H1 (cell line): ENCODE results near the gene TRIM14. TPM values are rescaled to one million over a fixed set of nuclear protein-coding genes. Genes with fewer than 3 reads are reported as not detected.

Experiments
- CTCF ChIA-PET: fragments of 300-600 bp; sonication (Branson Sonifier 250); formaldehyde crosslinking; loops from one replicate; lab custom pipeline; 2021; ENCODE audit not compliant: partially characterized antibody; lab: Charles Lee
- POLR2A ChIA-PET: fragments of 300-600 bp; sonication (Branson Sonifier 250); formaldehyde crosslinking; loops from one replicate; lab custom pipeline; 2021; ENCODE audit warnings: inconsistent platforms; ENCODE audit not compliant: partially characterized antibody; lab: Charles Lee
- DNase-seq, 2 experiments: peaks; one replicate each; pipeline versions ENCODE4 v3.0.0 to v3.0.0-alpha.2; 2010 to 2022; ENCODE audit warnings: low spot score in 2 of 2, low read depth in 1 of 2, mixed read lengths in 1 of 2
- FAIRE-seq: peaks from 2 replicates; lab custom pipeline; 2011; peaks lifted over from hg19 to GRCh38; lab: Jason Lieb, UNC
- H2AFZ ChIP-seq: 2 replicates; pipeline ENCODE4 v1.8.1; 2012; ENCODE audit warnings: low read length, inconsistent platforms
- H2AK5ac ChIP-seq: 2 replicates; pipeline ENCODE4 v1.6.1; 2013; ENCODE audit warnings: low read depth, low read length
- H2BK120ac ChIP-seq: replicated peaks from 2 replicates; pipeline ENCODE3; 2013; ENCODE audit warnings: low read depth, low read length, inconsistent platforms
- H2BK12ac ChIP-seq: 2 replicates; pipeline ENCODE4 v1.6.1; 2013; ENCODE audit warnings: low read depth, low read length
- H2BK15ac ChIP-seq: 2 replicates; pipeline ENCODE4 v1.6.1; 2013; ENCODE audit warnings: low read length
- H2BK20ac ChIP-seq: 2 replicates; pipeline ENCODE4 v1.6.1; 2013; ENCODE audit warnings: low read length
- H2BK5ac ChIP-seq: 2 replicates; pipeline ENCODE4 v1.6.1; 2013; ENCODE audit warnings: low read depth, low read length
- H3K14ac ChIP-seq: 2 replicates; pipeline ENCODE4 v1.6.1; 2013; ENCODE audit warnings: inconsistent platforms; ENCODE audit not compliant: insufficient read length
- H3K18ac ChIP-seq: 2 replicates; pipeline ENCODE4 v1.6.1; 2013; ENCODE audit warnings: low read length; ENCODE audit errors: extremely low read depth
- H3K23ac ChIP-seq: 2 replicates; pipeline ENCODE4 v1.6.1; 2013; ENCODE audit warnings: inconsistent platforms; ENCODE audit not compliant: insufficient read length
- H3K23me2 ChIP-seq: 2 replicates; pipeline ENCODE4 v1.6.1; 2013; ENCODE audit warnings: low read depth, low read length
- H3K27ac ChIP-seq: 2 replicates; pipeline ENCODE4 v1.6.1; 2011; ENCODE audit warnings: low read depth, low read length, inconsistent platforms
- H3K27me3 ChIP-seq, 4 experiments: replicated peaks in 1 of 4; 1 replicate in 1 of 4; 2 replicates in 3 of 4; pipeline versions ENCODE4 v1.6.1 to v1.8.1; 2011 to 2013; ENCODE audit warnings: low read length in 3 of 4, mild to moderate bottlenecking in 3 of 4, inconsistent platforms in 2 of 4, mixed read lengths in 2 of 4, moderate library complexity in 1 of 4; ENCODE audit not compliant: control insufficient read depth in 3 of 4, insufficient read depth in 3 of 4; ENCODE audit errors: extremely low read depth in 1 of 4
- H3K36me3 ChIP-seq, 4 experiments: 2 replicates each; pipeline versions ENCODE4 v1.6.1 to v1.8.1; 2011 to 2013; ENCODE audit warnings: mild to moderate bottlenecking in 4 of 4, low read length in 3 of 4, moderate library complexity in 2 of 4, control low read depth in 1 of 4, inconsistent platforms in 1 of 4; ENCODE audit not compliant: insufficient read depth in 4 of 4, control insufficient read depth in 2 of 4
- H3K4ac ChIP-seq: replicated peaks from 2 replicates; pipeline ENCODE3; 2013; ENCODE audit warnings: low read length, low read depth, mixed read lengths, inconsistent platforms; ENCODE audit not compliant: insufficient read length
- H3K4me1 ChIP-seq, 4 experiments: replicated peaks in 1 of 4; 1 replicate in 1 of 4; 2 replicates in 3 of 4; pipeline versions ENCODE4 v1.6.1 to v1.8.1; 2011 to 2013; ENCODE audit warnings: low read length in 3 of 4, inconsistent platforms in 2 of 4, mixed read lengths in 1 of 4; ENCODE audit not compliant: insufficient read depth in 4 of 4, control insufficient read depth in 3 of 4
- H3K4me2 ChIP-seq, 2 experiments: 2 replicates each; pipeline versions ENCODE4 v1.6.1 to v1.8.1; 2011 to 2013; ENCODE audit warnings: low read depth in 2 of 2, low read length in 2 of 2, control low read depth in 1 of 2, inconsistent platforms in 1 of 2, mild to moderate bottlenecking in 1 of 2; ENCODE audit not compliant: insufficient read depth in 1 of 2
- H3K4me3 ChIP-seq, 4 experiments: fragments of 200-600, 300-600 bp in 1 of 4; sonication (generic), shearing (Covaris generic), sonication (Bioruptor Twin) in 1 of 4; 2 replicates each; pipeline versions ENCODE4 v1.5.1 to v1.8.1; 2011 to 2016; ENCODE audit warnings: low read length in 4 of 4, low read depth in 3 of 4, control low read depth in 2 of 4, inconsistent platforms in 2 of 4, mild to moderate bottlenecking in 2 of 4, mixed read lengths in 1 of 4, moderate library complexity in 1 of 4; ENCODE audit not compliant: insufficient read depth in 2 of 4; ENCODE audit errors: extremely low read depth in 1 of 4
- H3K56ac ChIP-seq: replicated peaks from 2 replicates; pipeline ENCODE3; 2013; ENCODE audit warnings: low read depth, mild to moderate bottlenecking, mixed read lengths, low read length, inconsistent platforms; ENCODE audit not compliant: insufficient read length
- H3K79me1 ChIP-seq: 2 replicates; pipeline ENCODE4 v1.6.1; 2013; ENCODE audit warnings: low read depth, low read length, control low read depth
- H3K79me2 ChIP-seq, 2 experiments: 2 replicates each; pipeline versions ENCODE4 v1.6.1 to v1.8.1; 2012 to 2013; ENCODE audit warnings: low read length in 2 of 2, mild to moderate bottlenecking in 2 of 2, inconsistent platforms in 1 of 2; ENCODE audit not compliant: insufficient read depth in 2 of 2, control insufficient read depth in 1 of 2
- H3K9ac ChIP-seq, 4 experiments: replicated peaks in 1 of 4; 1 replicate in 1 of 4; 2 replicates in 3 of 4; pipeline versions ENCODE4 v1.6.1 to v1.8.1; 2011 to 2013; ENCODE audit warnings: low read depth in 3 of 4, low read length in 3 of 4, control low read depth in 2 of 4, mild to moderate bottlenecking in 2 of 4, moderate library complexity in 2 of 4, inconsistent platforms in 1 of 4; ENCODE audit errors: extremely low read depth in 1 of 4
- H3K9me3 ChIP-seq, 2 experiments: 2 replicates each; pipeline versions ENCODE4 v1.6.1 to v1.8.1; 2012 to 2013; ENCODE audit warnings: mild to moderate bottlenecking in 2 of 2, moderate library complexity in 2 of 2, control low read depth in 1 of 2, inconsistent platforms in 1 of 2, low read depth in 1 of 2, low read length in 1 of 2, mixed read lengths in 1 of 2; ENCODE audit not compliant: insufficient read depth in 2 of 2
- H4K20me1 ChIP-seq, 2 experiments: replicated peaks in 1 of 2; 2 replicates each; pipeline versions ENCODE3 to v1.8.1; 2011 to 2013; ENCODE audit warnings: inconsistent platforms in 2 of 2, low read length in 2 of 2, mild to moderate bottlenecking in 1 of 2; ENCODE audit not compliant: insufficient read depth in 2 of 2, control insufficient read depth in 1 of 2
- H4K5ac ChIP-seq: 2 replicates; pipeline ENCODE4 v1.6.1; 2013; ENCODE audit warnings: low read length, low read depth, mixed read lengths, inconsistent platforms; ENCODE audit not compliant: insufficient read length
- H4K8ac ChIP-seq: 2 replicates; pipeline ENCODE4 v1.8.0; 2013; ENCODE audit warnings: mild to moderate bottlenecking, moderate library complexity, low read length, inconsistent platforms; ENCODE audit not compliant: insufficient read depth; ENCODE audit errors: extremely low read depth
- H4K91ac ChIP-seq: replicated peaks from 2 replicates; pipeline ENCODE3; 2013; ENCODE audit warnings: low read length, mixed read lengths, inconsistent platforms; ENCODE audit not compliant: insufficient read length
- ASH2L ChIP-seq: fragments of 200-600, 300-600 bp; sonication (generic); IDR thresholded peaks from one replicate; pipeline ENCODE4 v1.7.1; 2017; ENCODE audit warnings: low read length
- ATF2 ChIP-seq: IDR thresholded peaks from 2 replicates; pipeline ENCODE4 v1.6.1; 2012; ENCODE audit warnings: low read length, inconsistent platforms
- BACH1 ChIP-seq: IDR thresholded peaks from 2 replicates; pipeline ENCODE4 v1.6.1; 2012; ENCODE audit warnings: low read length, improper control_type of control experiment
- BCL11A ChIP-seq, 2 experiments: IDR thresholded peaks; one replicate each; pipeline ENCODE4 v1.6.1; 2011; ENCODE audit warnings: low read depth in 2 of 2, low read length in 2 of 2, mild to moderate bottlenecking in 2 of 2
- CHD2 ChIP-seq: IDR thresholded peaks from 2 replicates; pipeline ENCODE4 v1.6.1; 2012; ENCODE audit warnings: low read length, improper control_type of control experiment
- EGR1 ChIP-seq: IDR thresholded peaks from 2 replicates; pipeline ENCODE4 v1.6.1; 2011; ENCODE audit warnings: low read depth, low read length, borderline replicate concordance
- GABPA ChIP-seq: IDR thresholded peaks from 2 replicates; pipeline ENCODE4 v1.6.1; 2011; ENCODE audit warnings: mild to moderate bottlenecking, low read length, moderate library complexity, borderline replicate concordance; ENCODE audit not compliant: insufficient read depth
- HDAC2 ChIP-seq, 2 experiments: fragments of 300-600 bp in 1 of 2; sonication (generic) in 1 of 2; IDR thresholded peaks; 2 replicates each; pipeline ENCODE4 v1.6.1; 2011 to 2012; ENCODE audit warnings: low read depth in 2 of 2, low read length in 2 of 2, mild to moderate bottlenecking in 2 of 2, moderate library complexity in 2 of 2, borderline replicate concordance in 1 of 2, inconsistent platforms in 1 of 2
- KDM1A ChIP-seq: fragments of 200-600, 300-600 bp; sonication (generic); IDR thresholded peaks from 2 replicates; pipeline ENCODE4 v1.7.1; 2016; ENCODE audit warnings: mild to moderate bottlenecking, low read length, borderline replicate concordance
- POLR2AphosphoS5 ChIP-seq: IDR thresholded peaks from 2 replicates; pipeline ENCODE4 v1.6.1; 2011; ENCODE audit warnings: low read depth, low read length
- SP2 ChIP-seq: IDR thresholded peaks from 2 replicates; pipeline ENCODE4 v1.6.1; 2012; ENCODE audit warnings: mild to moderate bottlenecking, low read length, inconsistent platforms
- TAF7 ChIP-seq: optimal IDR thresholded peaks from 2 replicates; pipeline ENCODE3; 2011; ENCODE audit warnings: low read depth, mild to moderate bottlenecking, inconsistent platforms, low read length, moderate library complexity, borderline replicate concordance
- WGBS, 2 experiments: shearing (Covaris generic) in 1 of 2; methylation state at CpG; one replicate each; pipeline versions ENCODE4 v1.1.6 to v1.1.7; 2013 to 2015; ENCODE audit warnings: low lambda C conversion rate in 2 of 2, mixed read lengths in 2 of 2, inconsistent platforms in 1 of 2, low coverage in 1 of 2, missing lambda C conversion rate in 1 of 2; ENCODE audit not compliant: insufficient replicate concordance in 2 of 2, insufficient coverage in 1 of 2, insufficient read length in 1 of 2; ENCODE audit errors: extremely low coverage in 1 of 2, missing lambda C conversion rate in 1 of 2; 5-methylcytosine and 5-hydroxymethylcytosine counted together
- polyA plus RNA-seq, 7 experiments: library from polyadenylated mRNA; depleted of rRNA in 3 of 7; stranded (reverse) in 5 of 7; unstranded in 2 of 7; fragments of >200 nt in 5 of 7; fragments of 200-250 nt in 2 of 7; gene quantifications; 1 replicate in 5 of 7; 2 replicates in 1 of 7; 4 replicates in 1 of 7; pipeline versions ENCODE4 v1.2.1 to v1.2.3, GENCODE V29; 2011 to 2013; ENCODE audit warnings: missing spikeins in 2 of 7, mixed read lengths in 2 of 7
- total RNA-seq: library from RNA; stranded (reverse); fragmentation: NEBNext Ultra II Directional; extraction: Animal tissue kit (Norgen Biotek cat#: 25700); gene quantifications from 2 replicates; pipeline ENCODE4 v1.2.1, GENCODE V29; 2021

TRIM14 gene
- total and polyA plus RNA-seq, 2 of the 8 experiments (the other 6 are each of a cell fraction or from before 2014, with no cell fraction given), result 9.2 to 19.4 TPM

DNA sequence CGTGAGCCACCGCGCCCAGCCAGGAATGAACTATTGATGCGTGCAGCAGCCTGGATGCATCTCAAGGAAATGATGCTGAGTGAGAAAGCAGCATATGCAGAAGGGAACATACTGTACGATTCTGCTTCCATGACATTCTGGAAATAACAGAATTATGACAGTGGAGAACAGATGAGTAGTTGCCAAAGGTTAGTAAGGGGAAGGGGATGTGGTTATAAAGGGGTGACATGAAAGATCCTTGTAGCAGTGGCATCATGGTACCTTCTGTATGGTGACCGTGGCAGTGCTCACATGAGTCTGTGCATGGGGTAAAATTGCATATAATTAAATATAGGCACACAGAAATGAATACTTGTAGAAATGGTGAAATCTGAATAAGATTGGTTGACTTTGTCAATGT, 49.5 kb downstream of the TRIM14 start:
- H3K56ac ChIP-seq, result no peak overlapping the region

More for the DNA sequence above, 49.5 kb downstream of the TRIM14 start:
- Histone ChIP-seq H4K8ac (no peak overlapping the region), H4K20me1 (peaks cover 1 to 6% of the 10 kb centered on the region in 2 experiments), H2BK12ac (no peak overlapping the region), H2AK5ac (no peak overlapping the region), H2AFZ (no peak overlapping the region), H3K4ac (no peak overlapping the region), H2BK20ac (no peak overlapping the region), H3K36me3 (peaks cover 0 to 5% (median 0%) of the 10 kb centered on the region in 4 experiments; a peak in 2 of 8 replicates), H3K4me1 (peaks cover 0 to 3% (median under 1%) of the 10 kb centered on the region in 4 experiments; a peak in 3 of 7 replicates), H4K91ac (no peak overlapping the region), H3K9ac (no peak overlapping the region), H3K79me2 (peaks cover 0 to 2% of the 10 kb centered on the region in 2 experiments; a peak in 1 of 4 replicates), H3K9me3 (no peaks in the 10 kb centered on the region), H3K4me2 (no peak overlapping the region), H3K79me1 (0 out of 2 replicates have a peak, but pooled peaks cover 4% of the 10 kb centered on the region), H3K4me3 (no peak overlapping the region), H3K18ac (no peak overlapping the region), H4K5ac (no peak overlapping the region), H2BK5ac (no peak overlapping the region), H3K23ac (no peak overlapping the region), H3K27ac (no peak overlapping the region), H3K14ac (no peak overlapping the region), H3K23me2 (no peaks in the 10 kb centered on the region), H3K27me3 (no peaks in the 10 kb centered on the region), H2BK15ac (no peak overlapping the region), H2BK120ac (no peak overlapping the region)
- TF ChIP-seq KDM1A (no peak), TAF7 (no peak), HDAC2 (IDR thresholded peaks at IDR 0.05; ENCODE audit: borderline replicate concordance in 1 of 2, low read depth in 2 of 2, low read length in 2 of 2) (no peak), CHD2 (no peak), ATF2 (no peak), ASH2L (no peak), SP2 (no peak), EGR1 (no peak), POLR2AphosphoS5 (no peak), GABPA (no peak), BACH1 (no peak), BCL11A (IDR thresholded peaks at IDR 0.05; ENCODE audit: low read depth in 2 of 2, low read length in 2 of 2) (no peak)
- 96% methylated on average over 6 of the region's 6 CpGs; no CpG with 5 or more reads in 1 of the 2 experiments for WGBS, 2 experiments
- no peak for FAIRE-seq
- DNase-seq, result no peak
- ChIA-PET CTCF (no interaction called here), POLR2A (no interaction called here)
